Measurements from ENCODE around the gene SHISA9. TPM values are rescaled to one million over a fixed set of nuclear protein-coding genes. Genes with fewer than 3 reads are reported as not detected.

Gene SHISA9
- total and polyA plus RNA-seq, 8 donors, result 0.12 to 1.3 (median 0.37) TPM; not detected in 1

DNA sequence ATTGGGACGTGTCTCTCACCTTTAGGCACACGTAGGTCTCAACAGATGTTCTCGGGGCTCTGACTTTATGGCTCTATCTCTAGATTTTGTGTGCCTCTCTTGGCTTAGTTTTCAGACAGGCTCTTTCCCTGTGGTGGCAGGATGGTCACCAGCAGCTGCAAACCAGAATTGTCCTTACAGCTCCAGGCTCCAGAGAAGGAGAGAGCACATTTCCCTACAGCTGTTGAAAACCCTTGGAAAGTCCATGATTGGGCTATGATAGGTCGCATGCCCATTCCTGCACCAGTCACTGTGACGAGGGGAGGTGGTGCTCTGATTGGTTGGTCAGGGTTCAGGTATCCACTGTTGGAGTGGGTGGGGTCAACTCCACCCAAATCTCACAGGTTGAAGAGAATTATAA lies 41.5 kb downstream of the SHISA9 start:
- FAIRE-seq (no peak), ATAC-seq (no peak), DNase-seq (no peak)
- H3K27ac ChIP-seq, result no peak overlapping the region
- intact Hi-C loops (cut with DNase I), result no loop called here
- TF ChIP-seq, protein P1, sequence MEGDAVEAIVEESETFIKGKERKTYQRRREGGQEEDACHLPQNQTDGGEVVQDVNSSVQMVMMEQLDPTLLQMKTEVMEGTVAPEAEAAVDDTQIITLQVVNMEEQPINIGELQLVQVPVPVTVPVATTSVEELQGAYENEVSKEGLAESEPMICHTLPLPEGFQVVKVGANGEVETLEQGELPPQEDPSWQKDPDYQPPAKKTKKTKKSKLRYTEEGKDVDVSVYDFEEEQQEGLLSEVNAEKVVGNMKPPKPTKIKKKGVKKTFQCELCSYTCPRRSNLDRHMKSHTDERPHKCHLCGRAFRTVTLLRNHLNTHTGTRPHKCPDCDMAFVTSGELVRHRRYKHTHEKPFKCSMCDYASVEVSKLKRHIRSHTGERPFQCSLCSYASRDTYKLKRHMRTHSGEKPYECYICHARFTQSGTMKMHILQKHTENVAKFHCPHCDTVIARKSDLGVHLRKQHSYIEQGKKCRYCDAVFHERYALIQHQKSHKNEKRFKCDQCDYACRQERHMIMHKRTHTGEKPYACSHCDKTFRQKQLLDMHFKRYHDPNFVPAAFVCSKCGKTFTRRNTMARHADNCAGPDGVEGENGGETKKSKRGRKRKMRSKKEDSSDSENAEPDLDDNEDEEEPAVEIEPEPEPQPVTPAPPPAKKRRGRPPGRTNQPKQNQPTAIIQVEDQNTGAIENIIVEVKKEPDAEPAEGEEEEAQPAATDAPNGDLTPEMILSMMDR (IDR thresholded peaks at IDR 0.05), result no peak
- H3K36me3 ChIP-seq, result no peaks in the 10 kb centered on the region
- H3K9me3 ChIP-seq, result no peaks in the 10 kb centered on the region
- 47 to 56% methylated on average over 5 of the region's 5 CpGs for WGBS, 2 donors
- H3K4me1 ChIP-seq, result no peaks in the 10 kb centered on the region
- no peak overlapping the region for H3K4me3 ChIP-seq
- H3K27me3 ChIP-seq, result no peaks in the 10 kb centered on the region

DNA sequence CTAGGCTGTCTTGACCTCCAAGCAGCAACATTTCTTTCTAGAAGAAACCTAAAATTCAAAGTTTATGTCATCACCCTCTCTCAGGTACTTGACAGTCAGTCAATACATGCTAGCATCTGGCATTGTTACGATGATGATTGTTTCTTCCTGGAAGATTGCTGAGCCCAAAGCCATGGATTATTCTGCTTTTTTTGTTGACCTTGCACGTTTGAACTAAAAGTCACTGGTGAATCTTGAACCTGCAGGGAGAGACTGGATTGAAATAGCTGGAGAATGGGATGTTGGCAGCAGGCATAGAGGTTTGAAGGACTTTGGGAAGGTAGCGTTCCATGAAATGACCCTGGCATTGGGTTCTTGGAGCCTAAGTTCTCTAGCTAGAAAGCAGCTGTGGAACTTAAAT lies 42.9 kb downstream of the SHISA9 start:
- DNase-seq (no peak), FAIRE-seq (no peak), ATAC-seq (no peak)
- no peaks in the 10 kb centered on the region for H3K36me3 ChIP-seq
- intact Hi-C loops (cut with DNase I), result no loop called here
- no peak overlapping the region for H3K4me3 ChIP-seq
- no peak overlapping the region for H3K27ac ChIP-seq
- H3K4me1 ChIP-seq, result no peaks in the 10 kb centered on the region
- WGBS, 2 donors, result 58 to 65% methylated on average over 3 of the region's 3 CpGs
- no peaks in the 10 kb centered on the region for H3K27me3 ChIP-seq
- H3K9me3 ChIP-seq, result no peaks in the 10 kb centered on the region
- TF ChIP-seq, protein P1 (IDR thresholded peaks at IDR 0.05), result no peak

DNA sequence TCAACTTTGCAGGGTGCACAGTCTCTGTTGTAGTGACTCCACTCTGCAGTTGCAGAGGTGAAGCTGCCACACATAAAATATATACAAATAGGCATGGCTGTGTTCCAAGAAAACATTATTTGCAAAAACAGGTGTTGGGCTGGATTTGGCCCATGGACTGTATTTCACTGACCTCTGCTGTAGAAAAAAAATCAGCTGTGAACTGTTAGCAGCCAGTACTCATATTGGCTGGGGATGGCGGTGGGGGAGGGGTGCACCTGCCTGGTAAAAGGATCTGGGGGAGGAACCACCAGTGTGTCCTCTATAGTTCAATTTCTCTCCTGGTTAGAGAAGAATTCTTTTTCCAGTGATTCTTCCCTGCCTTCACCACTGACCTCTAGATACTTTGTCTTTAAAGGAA lies 50.0 kb downstream of the SHISA9 start:
- Histone ChIP-seq H3K4me1 (no peaks in the 10 kb centered on the region), H3K36me3 (no peaks in the 10 kb centered on the region), H3K9me3 (no peaks in the 10 kb centered on the region), H3K4me3 (no peak overlapping the region), H3K27me3 (no peaks in the 10 kb centered on the region), H3K27ac (no peak overlapping the region)
- TF ChIP-seq, protein P1 (IDR thresholded peaks at IDR 0.05), result no peak
- WGBS, 2 donors, result 25 to 26% methylated on average over 1 of the region's 1 CpG
- FAIRE-seq (no peak), DNase-seq (peak in 4 of 6 donors; percentile 11 to 44 (median 38)), ATAC-seq (peak in 3 of 4 donors; percentile 46 to 78 (median 57))
- intact Hi-C loops (cut with DNase I), result no loop called here

DNA sequence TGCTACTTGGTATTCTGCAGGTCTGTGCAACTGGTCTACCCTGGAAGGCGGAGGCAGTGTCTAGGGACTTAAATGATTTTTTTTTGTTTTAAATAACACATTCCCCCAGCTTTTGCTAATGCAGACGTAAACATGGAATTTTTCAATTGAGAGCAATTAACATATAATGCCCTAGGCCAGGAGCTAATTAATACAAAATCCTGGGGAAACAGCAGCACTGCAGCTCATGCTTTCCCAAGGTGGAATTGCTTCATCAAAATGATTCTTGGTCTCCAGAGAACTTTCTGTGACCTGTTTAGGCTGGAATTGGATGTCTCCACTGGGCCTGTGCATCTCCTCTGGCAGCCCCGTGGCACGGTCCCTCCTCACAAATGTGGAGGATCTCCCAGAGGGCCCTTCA lies 50.6 kb downstream of the SHISA9 start:
- Histone ChIP-seq H3K4me1 (no peaks in the 10 kb centered on the region), H3K27me3 (no peaks in the 10 kb centered on the region), H3K9me3 (no peaks in the 10 kb centered on the region), H3K4me3 (no peak overlapping the region), H3K27ac (no peak overlapping the region), H3K36me3 (no peaks in the 10 kb centered on the region)
- intact Hi-C loops (cut with DNase I), result no loop called here
- DNase-seq (no peak), ATAC-seq (no peak), FAIRE-seq (no peak)
- 84 to 93% methylated on average over 4 of the region's 4 CpGs for WGBS, 2 donors
- TF ChIP-seq, protein P1 (IDR thresholded peaks at IDR 0.05), result no peak

DNA sequence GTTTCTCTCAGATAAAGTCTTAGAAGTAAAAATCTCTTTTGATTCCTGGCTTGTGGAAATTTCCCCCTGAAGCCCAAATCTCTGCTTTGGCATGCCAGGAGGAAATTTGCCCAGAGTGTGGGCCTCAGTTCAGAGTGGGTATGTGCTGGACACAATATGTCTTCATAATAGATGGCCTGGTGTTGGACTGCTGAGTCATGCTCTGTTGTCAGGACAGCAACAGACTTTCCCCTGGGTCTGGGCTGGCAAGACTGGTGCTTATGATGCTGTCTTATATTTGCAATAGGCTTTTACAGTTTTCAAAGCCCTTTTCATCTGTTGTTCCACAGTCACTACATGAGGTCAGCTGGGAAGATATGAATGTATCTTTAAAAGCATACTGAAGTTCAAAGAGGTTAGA lies 57.0 kb downstream of the SHISA9 start:
- intact Hi-C loops (cut with DNase I), result no loop called here
- Histone ChIP-seq H3K4me3 (no peak overlapping the region), H3K27me3 (no peaks in the 10 kb centered on the region), H3K4me1 (no peaks in the 10 kb centered on the region), H3K27ac (no peak overlapping the region), H3K9me3 (no peaks in the 10 kb centered on the region), H3K36me3 (no peaks in the 10 kb centered on the region)
- DNase-seq (no peak), ATAC-seq (no peak), FAIRE-seq (no peak)
- TF ChIP-seq, protein P1 (IDR thresholded peaks at IDR 0.05), result no peak
